K562 (cell line): ENCODE results near the gene ANO2. TPM values are rescaled to one million over a fixed set of nuclear protein-coding genes. Genes with fewer than 3 reads are reported as not detected.

Experiments
- ATAC-seq: fragments of 200-7000 bp; cut with Tn5 transposase; 3 replicates; pipeline ENCODE4 v1.9.1; 2020; ENCODE audit warnings: moderate library complexity
- BruUV-seq: library from RNA; stranded (reverse); fragments of 400-500 nt; replicated peaks from 2 replicates; lab custom pipeline; 2021; lab: Mats Ljungman, UMichigan
- CTCF ChIA-PET: fragments of 300-600 bp; formaldehyde crosslinking; extraction: SDS; loops from one replicate; lab custom pipeline; 2021; ENCODE audit warnings: low intra/inter-chr PET ratio; lab: Yijun Ruan, JAX
- POLR2A ChIA-PET: fragments of 300-600, 350-650 bp; sonication (Branson Sonifier 250); formaldehyde crosslinking; extraction: SDS; loops from one replicate; lab custom pipeline; 2021; ENCODE audit warnings: antibody characterized with exemption, inconsistent platforms; lab: Yijun Ruan, JAX
- DNase-seq, 4 experiments: peaks; one replicate each; pipeline versions ENCODE4 v3.0.0 to v3.0.0-alpha.2; 2011 to 2018; ENCODE audit warnings: low spot score in 3 of 4, mixed read lengths in 3 of 4; ENCODE audit errors: extremely low read depth in 1 of 4
- FAIRE-seq: peaks from 2 replicates; lab custom pipeline; 2011; peaks lifted over from hg19 to GRCh38; lab: Jason Lieb, UNC
- H2AFZ ChIP-seq: 2 replicates; pipeline ENCODE4 v1.6.0; 2011; ENCODE audit warnings: low read depth, low read length, control low read depth, inconsistent platforms
- H3K27ac ChIP-seq: fragments of 200-600 bp; 3 replicates; pipeline ENCODE4 v1.8.0; 2011; ENCODE audit warnings: low read depth, mild to moderate bottlenecking, control low read depth, inconsistent platforms, low read length, moderate library complexity, mixed read lengths; ENCODE audit errors: extremely low read depth
- H3K27me3 ChIP-seq, 2 experiments: fragments of 300-600 bp in 1 of 2; 2 replicates in 1 of 2; 3 replicates in 1 of 2; pipeline versions ENCODE4 v1.6.0 to v1.8.0; 2011; ENCODE audit warnings: inconsistent platforms in 2 of 2, low read length in 2 of 2, mild to moderate bottlenecking in 1 of 2, mixed read lengths in 1 of 2, moderate library complexity in 1 of 2; ENCODE audit not compliant: control insufficient read depth in 2 of 2, insufficient read depth in 2 of 2
- H3K36me3 ChIP-seq: fragments of 300-600 bp; 3 replicates; pipeline ENCODE4 v1.8.0; 2011; ENCODE audit warnings: mild to moderate bottlenecking, low read length, inconsistent platforms; ENCODE audit not compliant: control insufficient read depth, insufficient read depth
- H3K4me1 ChIP-seq, 2 experiments: fragments of 200-600 bp in 1 of 2; replicated peaks in 1 of 2; 2 replicates in 1 of 2; 3 replicates in 1 of 2; pipeline versions ENCODE4 v1.5.1 to v1.8.0; 2011; ENCODE audit warnings: inconsistent platforms in 2 of 2, low read length in 2 of 2, mild to moderate bottlenecking in 1 of 2, mixed read lengths in 1 of 2, moderate library complexity in 1 of 2; ENCODE audit not compliant: control insufficient read depth in 2 of 2, insufficient read depth in 2 of 2
- H3K4me2 ChIP-seq: 2 replicates; pipeline ENCODE4 v1.6.1; 2011; ENCODE audit warnings: low read length, control low read depth, inconsistent platforms, mixed read lengths; ENCODE audit not compliant: insufficient read depth
- H3K4me3 ChIP-seq: fragments of 200-600 bp; sonication (generic), shearing (Covaris generic); 2 replicates; pipeline ENCODE4 v1.5.1; 2016; ENCODE audit warnings: control low read depth, inconsistent platforms
- H3K79me2 ChIP-seq: fragments of 200-600 bp; 3 replicates; pipeline ENCODE4 v1.8.0; 2011; ENCODE audit warnings: low read length, inconsistent platforms; ENCODE audit not compliant: control insufficient read depth, insufficient read depth
- H3K9ac ChIP-seq, 2 experiments: 2 replicates each; pipeline versions ENCODE4 v1.6.0 to v1.6.1; 2011; ENCODE audit warnings: low read depth in 2 of 2, low read length in 2 of 2, control low read depth in 1 of 2, inconsistent platforms in 1 of 2, mild to moderate bottlenecking in 1 of 2, mixed read lengths in 1 of 2; ENCODE audit not compliant: insufficient read depth in 1 of 2
- H3K9me1 ChIP-seq: one replicate; pipeline ENCODE4 v1.6.0; 2011; ENCODE audit warnings: inconsistent platforms, mild to moderate bottlenecking, low read length, moderate library complexity; ENCODE audit not compliant: control insufficient read depth, insufficient read depth
- H3K9me3 ChIP-seq: replicated peaks from 2 replicates; pipeline ENCODE4 v1.5.1; 2011; ENCODE audit warnings: low read depth, low read length, inconsistent platforms; ENCODE audit not compliant: control insufficient read depth, insufficient read depth
- H4K20me1 ChIP-seq: replicated peaks from 2 replicates; pipeline ENCODE4 v1.6.1; 2011; ENCODE audit warnings: low read length, inconsistent platforms, mixed read lengths; ENCODE audit not compliant: control insufficient read depth, insufficient read depth
- BRCA1 ChIP-seq, 2 experiments: fragments of 450-650 bp in 1 of 2; sonication (generic) in 1 of 2; formaldehyde crosslinking in 1 of 2; IDR thresholded peaks; 2 replicates each; pipeline versions ENCODE4 v1.5.0 to v1.6.1; 2017 to 2020; ENCODE audit warnings: mild to moderate bottlenecking in 1 of 2, missing genetic modification reagents in 1 of 2
- E2F5 ChIP-seq: sonication (generic); formaldehyde crosslinking; IDR thresholded peaks from 2 replicates; pipeline ENCODE4 v1.8.0; 2022; ENCODE audit warnings: mild to moderate bottlenecking, missing genetic modification reagents
- E4F1 ChIP-seq: fragments of 250-450 bp; sonication (Bioruptor Pico); IDR thresholded peaks from 2 replicates; pipeline ENCODE4 v1.5.0; 2021; ENCODE audit warnings: mild to moderate bottlenecking, borderline replicate concordance
- GABPB2 ChIP-seq: fragments of 250-450 bp; sonication (Bioruptor Pico); conservative IDR thresholded peaks from 2 replicates; pipeline ENCODE4 v1.5.1; 2021; ENCODE audit warnings: mild to moderate bottlenecking
- GATA2 ChIP-seq: sonication (generic); formaldehyde crosslinking; IDR thresholded peaks from 2 replicates; pipeline ENCODE4 v1.4.0; 2020; ENCODE audit warnings: mild to moderate bottlenecking, missing genetic modification reagents
- HSF4 ChIP-seq: fragments of 250-450 bp; sonication (Bioruptor Pico); IDR thresholded peaks from 2 replicates; pipeline ENCODE4 v2.1.2; 2022; ENCODE audit warnings: mild to moderate bottlenecking, moderate library complexity, borderline replicate concordance
- POLR2AphosphoS2 ChIP-seq: IDR thresholded peaks from 2 replicates; pipeline ENCODE4 v1.6.1; 2012; ENCODE audit warnings: low read length, improper control_type of control experiment
- SFPQ ChIP-seq: fragments of 200-400 bp; formaldehyde crosslinking; IDR thresholded peaks from 2 replicates; pipeline ENCODE4 v1.6.1; 2017; ENCODE audit warnings: mild to moderate bottlenecking, low read depth, low read length, moderate library complexity
- STAG1 ChIP-seq: sonication (generic); formaldehyde crosslinking; IDR thresholded peaks from 2 replicates; pipeline ENCODE4 v1.5.0; 2020; ENCODE audit warnings: missing genetic modification reagents, borderline replicate concordance
- ZNF280A ChIP-seq: fragments of 450-650 bp; IDR thresholded peaks from 2 replicates; pipeline ENCODE4 v1.6.1; 2018; ENCODE audit warnings: mild to moderate bottlenecking, low read depth; ENCODE audit not compliant: partially characterized antibody
- ZNF41 ChIP-seq: fragments of 250-450 bp; sonication (Bioruptor Pico); conservative IDR thresholded peaks from 2 replicates; pipeline ENCODE4 v1.4.0; 2020; ENCODE audit warnings: mild to moderate bottlenecking
- ZNF583 ChIP-seq: fragments of 250-450 bp; sonication (Bioruptor Pico); IDR thresholded peaks from 2 replicates; pipeline ENCODE4 v1.4.0; 2020
- WGBS: fragments of 100-300 bp; shearing (Covaris generic); methylation state at CpG from one replicate; pipeline ENCODE4 v1.1.6; 2016; ENCODE audit warnings: low coverage, mixed read lengths; ENCODE audit not compliant: insufficient coverage; ENCODE audit errors: missing lambda C conversion rate; 5-methylcytosine and 5-hydroxymethylcytosine counted together
- in situ Hi-C: fragments of 300-500 bp; cut with MboI; formaldehyde crosslinking; loops from 4 replicates; pipeline ENCODE4 v1.15.0; 2018; ENCODE audit warnings: inconsistent platforms, mixed read lengths
- intact Hi-C: fragments of 100-400 bp; cut with micrococcal nuclease; formaldehyde crosslinking; loops from 2 replicates; pipeline ENCODE4 v1.14.2; 2022
- polyA plus RNA-seq, 8 experiments: library from polyadenylated mRNA; depleted of rRNA in 4 of 8; stranded (reverse) in 5 of 8; unstranded in 3 of 8; fragments of >200 nt; fragmentation: Nextera tagmentation in 2 of 8; fragmentation: Illumina TruSeq in 1 of 8; extraction: Ambion mirVana in 2 of 8; extraction: Trizol in 1 of 8; gene quantifications; 2 replicates each; pipeline versions ENCODE4 v1.2.1 to v1.2.3, GENCODE V29; 2011 to 2014; ENCODE audit warnings: inconsistent platforms in 1 of 8, missing spikeins in 1 of 8
- total RNA-seq, 7 experiments: library from RNA; depleted of rRNA in 6 of 7; stranded (reverse); fragments of >200 nt in 6 of 7; fragmentation: Illumina TruSeq in 2 of 7; extraction: Trizol in 2 of 7; gene quantifications; 2 replicates each; pipeline versions ENCODE4 v1.2.1 to v1.2.3, GENCODE V29; 2011 to 2021; ENCODE audit warnings: low replicate concordance in 1 of 7

The ANO2 gene
- total and polyA plus RNA-seq, 9 of the 15 experiments (the other 6 are each of a cell fraction or from before 2014, with no cell fraction given): 0.64 TPM; not detected in 8

GRCh38 chr12:5966486-5967095, 21.5 kb upstream of the ANO2 start (continued):
- no peak for TF ChIP-seq ZNF583 (CRISPR knock-in tag)
- TF ChIP-seq SFPQ: no peak
- TF ChIP-seq STAG1: no peak

- CTCF ChIA-PET: interaction anchor here (0.6 to 1.4 kb wide), 2 partner anchors 74 to 939 kb away, joined by 3 to 10 read pairs; no protein-coding TSS in a partner anchor
- intact Hi-C loops: no loop called here
- TF ChIP-seq E4F1: no peak
- no peak for TF ChIP-seq ZNF41 (CRISPR knock-in tag)
- no peak for TF ChIP-seq ZNF280A
- TF ChIP-seq BRCA1 (IDR thresholded peaks at IDR 0.05): no peak
- no peak for TF ChIP-seq BRCA1 (CRISPR knock-in tag; IDR thresholded peaks at IDR 0.05)
- TF ChIP-seq HSF4 (CRISPR knock-in tag): no peak
- TF ChIP-seq GATA2 (CRISPR knock-in tag): no peak
- no peak for TF ChIP-seq POLR2AphosphoS2
- TF ChIP-seq E2F5 (CRISPR knock-in tag): no peak
- TF ChIP-seq GABPB2 (CRISPR knock-in tag): no peak
Measured at GRCh38 chr12:5965950-5966383, 20.9 kb upstream of the ANO2 start.

More at GRCh38 chr12:5965950-5966383, 20.9 kb upstream of the ANO2 start:
- H3K4me3 ChIP-seq: no peak overlapping the region
- 6% methylated on average over 5 of the region's 9 CpGs for WGBS
- H3K9me3 ChIP-seq: no peaks in the 10 kb centered on the region
- H3K27me3 ChIP-seq: peaks cover 0 to 16% of the 10 kb centered on the region in 2 experiments; a peak in 2 of 5 replicates
- H3K4me1 ChIP-seq: no peaks in the 10 kb centered on the region
- DNase-seq: peak; percentile 43 to 53 (median 51)
- H3K79me2 ChIP-seq: no peaks in the 10 kb centered on the region
- no peaks in the 10 kb centered on the region for H4K20me1 ChIP-seq
- peak; percentile 94 for ATAC-seq
- no TSS peak for BruUV-seq
- no peak overlapping the region for H3K27ac ChIP-seq
- FAIRE-seq: no peak
- H2AFZ ChIP-seq: no peak overlapping the region
- in situ Hi-C loops: no loop called here
- H3K9me1 ChIP-seq: no peaks in the 10 kb centered on the region
- POLR2A ChIA-PET: no interaction called here
- no peaks in the 10 kb centered on the region for H3K36me3 ChIP-seq
- no peak overlapping the region for H3K9ac ChIP-seq
- no peak overlapping the region for H3K4me2 ChIP-seq
